UCSD-AML1 (cell line): Measurements from ENCODE around the gene CCM2L.
"Not testable (repeated sequence)": the region's sequence is repeated elsewhere in the genome, so short reads cannot be mapped to it uniquely, and the experiment has no call there.

ENCODE experiments used
- DNase-seq: peaks from one replicate; lab custom pipeline; 2025; ENCODE audit not compliant: unreplicated experiment; lab: John Stamatoyannopoulos, UW

CCM2L gene

GRCh38 chr20:32028647-32029372 is 18.6 kb downstream of the CCM2L start:
- DNase-seq, result no peak

- no peak for DNase-seq
These were observed 19.3 kb downstream of the CCM2L start for GRCh38 chr20:32029561-32029960.

- peak; percentile 57 for DNase-seq
These were observed 21.0 kb downstream of the CCM2L start for GRCh38 chr20:32031007-32031958.

- no peak for DNase-seq
These were observed 23.1 kb downstream of the CCM2L start for GRCh38 chr20:32033316-32033715.

GRCh38 chr20:32033721-32034120 is 23.5 kb downstream of the CCM2L start:
- DNase-seq, result not testable (repeated sequence)

- DNase-seq, result peak; percentile 62
These were observed 24.6 kb downstream of the CCM2L start for GRCh38 chr20:32034581-32035425.

GRCh38 chr20:32035426-32035779 is 25.2 kb downstream of the CCM2L start:
- DNase-seq, result no peak

GRCh38 chr20:32036252-32036651 is 26.0 kb downstream of the CCM2L start:
- DNase-seq, result no peak

GRCh38 chr20:32036716-32037485 is 26.7 kb downstream of the CCM2L start:
- DNase-seq, result peak; percentile 52

GRCh38 chr20:32037929-32038328 is 27.7 kb downstream of the CCM2L start:
- DNase-seq, result no peak

GRCh38 chr20:32040142-32040953 is 30.1 kb downstream of the CCM2L start:
- peak; percentile 84 for DNase-seq

GRCh38 chr20:32045999-32046398 is 35.8 kb downstream of the CCM2L start:
- DNase-seq, result no peak

- no peak for DNase-seq
These were observed 40.1 kb downstream of the CCM2L start for GRCh38 chr20:32050324-32050841.

- peak; percentile 91 for DNase-seq
These were observed 40.8 kb downstream of the CCM2L start for GRCh38 chr20:32050851-32051556.

GRCh38 chr20:32051720-32052089 is 41.5 kb downstream of the CCM2L start:
- no peak for DNase-seq

GRCh38 chr20:32052090-32052777 is 42.0 kb downstream of the CCM2L start, which contains the start of gene HCK:
TSS of gene HCK (plus strand) at chr20:32052242.
- DNase-seq, result peak; percentile 81

- peak; percentile 80 for DNase-seq
These were observed 42.6 kb downstream of the CCM2L start for GRCh38 chr20:32052778-32053362.

GRCh38 chr20:32053648-32054047 is 43.4 kb downstream of the CCM2L start:
- DNase-seq, result no peak
